Skeletal muscle tissue (tissue), 4 donors: ENCODE data around the gene TELO2. TPM values are rescaled to one million over a fixed set of nuclear protein-coding genes. Genes with fewer than 3 reads are reported as not detected.

Source experiments
- H3K27ac ChIP-seq: one replicate; pipeline ENCODE4 v1.7.0; 2013; ENCODE audit warnings: mild to moderate bottlenecking, low read depth, low read length, inconsistent platforms
- H3K27me3 ChIP-seq, 3 donors: one replicate each; pipeline ENCODE4 v1.7.0; 2013; ENCODE audit warnings: low read length in 3 of 3; ENCODE audit not compliant: control insufficient read depth in 3 of 3, insufficient read depth in 3 of 3
- H3K36me3 ChIP-seq, 3 donors: one replicate each; pipeline ENCODE4 v1.7.0; 2013; ENCODE audit warnings: low read length in 3 of 3; ENCODE audit not compliant: control insufficient read depth in 3 of 3, insufficient read depth in 3 of 3
- H3K4me1 ChIP-seq, 3 donors: one replicate each; pipeline ENCODE4 v1.7.0; 2013; ENCODE audit warnings: low read length in 3 of 3, mild to moderate bottlenecking in 3 of 3; ENCODE audit not compliant: control insufficient read depth in 3 of 3, insufficient read depth in 3 of 3
- H3K4me3 ChIP-seq, 3 donors: one replicate each; pipeline ENCODE4 v1.7.0; 2013; ENCODE audit warnings: low read length in 3 of 3
- H3K9ac ChIP-seq, 3 donors: one replicate each; pipeline ENCODE4 v1.7.0; 2013; ENCODE audit warnings: low read length in 3 of 3, mild to moderate bottlenecking in 3 of 3, moderate library complexity in 2 of 3, low read depth in 1 of 3
- H3K9me3 ChIP-seq, 3 donors: one replicate each; pipeline ENCODE4 v1.7.0; 2013; ENCODE audit warnings: low read length in 3 of 3; ENCODE audit not compliant: control insufficient read depth in 3 of 3
- total RNA-seq: library from RNA; depleted of rRNA; stranded (reverse); fragments of >200 nt; gene quantifications from one replicate; pipeline ENCODE4 v1.2.3, GENCODE V29; 2014
- donor health status: Osteomylitis.

Gene TELO2
- total RNA-seq, 1 donor from 2014 or later, result 11.0 TPM

DNA sequence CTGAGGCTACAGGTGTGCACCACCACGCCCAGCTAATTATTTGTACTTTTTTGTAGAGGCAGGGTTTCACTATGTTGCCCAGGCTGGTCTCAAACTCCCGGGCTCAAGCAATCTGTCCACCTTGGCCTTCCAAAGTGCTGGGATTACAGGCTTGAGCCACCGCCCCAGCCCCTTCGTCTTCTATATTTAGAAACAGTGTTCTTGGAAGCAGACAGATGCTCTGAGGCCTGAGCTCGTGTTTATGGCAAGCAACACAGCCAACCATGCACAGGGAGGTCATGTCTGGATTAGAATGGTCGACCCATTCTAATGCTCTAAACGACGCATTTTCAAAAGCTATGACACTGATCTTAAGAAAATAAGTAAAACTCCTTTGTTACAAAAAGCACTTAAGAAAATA, 56.9 kb downstream of the TELO2 start:
- H3K27ac ChIP-seq, result peak overlapping the region; percentile 30
- peak overlapping the region in 1 of 3 donors; percentile 49 for H3K4me3 ChIP-seq
- no peaks in the 10 kb centered on the region for H3K27me3 ChIP-seq
- H3K9me3 ChIP-seq, result no peaks in the 10 kb centered on the region
- peak overlapping the region in 1 of 3 donors; percentile 57 for H3K9ac ChIP-seq
- peaks cover 51 to 61% (median 59%) of the 10 kb centered on the region in 3 donors for H3K4me1 ChIP-seq
- peaks cover 10 to 14% (median 12%) of the 10 kb centered on the region in 3 donors for H3K36me3 ChIP-seq

DNA sequence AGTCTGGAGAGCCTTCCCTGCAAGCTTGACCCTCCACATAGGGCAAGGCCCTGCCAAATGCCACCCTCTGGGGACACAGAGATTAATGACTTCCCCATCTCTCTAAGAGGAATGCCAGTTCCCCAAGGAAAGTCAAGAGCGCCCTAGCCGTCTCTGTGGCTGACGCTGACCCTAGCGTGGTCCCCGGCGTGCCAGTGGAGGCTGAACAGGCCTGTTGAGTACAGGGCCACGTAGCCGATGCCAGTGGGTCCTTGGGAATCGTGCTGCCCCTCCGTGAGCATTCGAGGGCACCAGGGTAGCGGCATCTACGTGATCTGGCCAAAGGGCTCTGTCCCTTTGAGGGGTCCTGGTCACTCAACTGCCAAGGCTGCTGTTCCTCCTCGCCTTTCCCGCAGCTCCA, 57.5 kb downstream of the TELO2 start:
- H3K4me3 ChIP-seq, result peak overlapping the region in 1 of 3 donors; percentile 49
- H3K4me1 ChIP-seq, result peaks cover 44 to 54% (median 52%) of the 10 kb centered on the region in 3 donors
- peak overlapping the region in 2 of 3 donors; percentile 20 to 57 for H3K9ac ChIP-seq
- peak overlapping the region; percentile 30 for H3K27ac ChIP-seq
- peaks cover 11 to 17% (median 16%) of the 10 kb centered on the region in 3 donors for H3K36me3 ChIP-seq
- H3K27me3 ChIP-seq, result no peaks in the 10 kb centered on the region
- H3K9me3 ChIP-seq, result no peaks in the 10 kb centered on the region

DNA sequence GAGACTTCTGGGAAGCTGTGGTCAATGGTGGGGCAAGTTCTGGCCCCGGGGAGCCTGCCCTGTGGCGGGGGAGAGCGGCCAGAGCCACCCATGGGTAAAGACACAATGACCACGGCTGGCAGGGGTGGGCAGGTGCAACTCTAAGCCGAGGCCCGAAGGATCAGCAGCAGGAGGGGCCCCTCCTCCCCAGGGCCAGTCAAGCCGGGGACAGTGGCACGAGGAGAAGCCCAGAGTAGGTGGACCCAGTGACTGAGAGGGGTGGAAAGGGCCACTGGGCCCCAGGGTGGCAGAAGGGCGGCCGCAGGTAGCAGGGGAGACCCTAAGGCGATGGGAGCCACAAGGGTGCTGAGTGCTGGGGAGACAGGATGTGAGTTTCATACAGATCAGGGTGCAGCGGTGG, 58.0 kb downstream of the TELO2 start:
- Histone ChIP-seq H3K4me1 (peaks cover 40 to 50% (median 49%) of the 10 kb centered on the region in 3 donors), H3K27me3 (no peaks in the 10 kb centered on the region), H3K4me3 (no peak overlapping the region), H3K36me3 (peaks cover 11 to 17% (median 16%) of the 10 kb centered on the region in 3 donors), H3K9me3 (no peaks in the 10 kb centered on the region), H3K9ac (no peak overlapping the region), H3K27ac (no peak overlapping the region)

DNA sequence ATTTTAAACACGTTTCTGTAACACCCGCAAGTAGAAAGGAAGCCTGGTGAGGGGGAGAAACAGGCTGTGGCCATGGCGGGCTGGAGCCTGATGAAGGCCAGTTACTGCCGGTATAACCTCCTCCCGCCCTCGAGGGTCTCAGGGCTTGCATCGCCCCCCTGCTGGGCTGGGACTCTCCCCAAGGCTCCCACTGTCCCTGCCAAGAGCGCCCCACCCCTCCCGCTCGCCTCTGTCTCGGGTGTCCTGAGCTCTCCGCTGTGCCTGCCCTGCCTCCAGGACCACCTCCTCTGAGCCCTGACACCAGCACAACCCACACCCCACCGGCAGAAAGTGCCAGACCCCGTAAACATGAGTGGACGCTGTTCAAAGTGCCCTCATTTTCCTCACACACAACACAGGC, 59.0 kb downstream of the TELO2 start:
- Histone ChIP-seq H3K4me3 (no peak overlapping the region), H3K36me3 (peaks cover 14 to 20% (median 19%) of the 10 kb centered on the region in 3 donors), H3K27me3 (no peaks in the 10 kb centered on the region), H3K9me3 (no peaks in the 10 kb centered on the region), H3K27ac (no peak overlapping the region), H3K4me1 (peaks cover 33 to 43% (median 41%) of the 10 kb centered on the region in 3 donors), H3K9ac (no peak overlapping the region)

DNA sequence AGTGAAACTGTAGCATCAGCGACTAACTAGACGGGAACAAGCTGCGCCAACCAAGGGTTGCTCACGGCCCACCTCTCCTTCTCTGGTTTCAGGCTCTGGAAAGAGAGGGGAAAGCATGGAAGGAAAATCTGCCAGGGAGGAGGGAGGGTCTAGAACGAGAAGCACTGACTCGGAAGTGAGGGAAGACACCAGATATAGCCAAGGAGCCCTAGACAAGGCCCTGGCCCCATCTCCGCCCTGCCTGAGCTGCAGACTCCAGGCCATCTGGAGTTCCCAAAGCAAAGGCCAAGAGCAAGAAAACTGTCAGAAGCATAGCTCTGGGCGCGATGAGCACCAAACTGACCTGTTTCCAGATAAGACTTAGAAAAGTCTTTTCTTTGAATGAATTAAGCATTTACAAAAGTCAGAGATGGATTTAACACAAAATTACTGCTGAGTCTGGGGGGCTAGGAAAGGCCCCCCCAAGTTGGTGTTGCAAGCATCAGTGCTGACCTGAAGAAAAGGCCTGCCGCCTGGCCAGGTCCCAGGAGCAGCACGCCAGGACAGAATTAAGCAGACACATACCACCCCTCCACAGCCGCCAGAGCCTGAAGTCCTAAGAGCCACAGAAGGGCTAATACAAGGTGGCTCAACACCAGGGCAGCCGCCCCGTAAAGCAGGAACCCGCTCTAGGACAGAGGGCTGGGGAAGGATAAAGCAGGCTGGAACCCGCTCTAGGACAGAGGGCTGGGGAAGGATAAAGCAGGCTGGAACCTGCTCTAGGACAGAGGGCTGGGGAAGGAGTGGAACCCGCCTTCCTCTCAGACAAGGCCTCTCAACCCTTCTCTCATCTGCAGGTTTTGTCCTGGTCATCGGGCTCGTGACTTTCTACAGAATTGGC, 61.0 kb downstream of the TELO2 start:
- H3K27ac ChIP-seq, result no peak overlapping the region
- H3K4me1 ChIP-seq, result peaks cover 17 to 26% (median 26%) of the 10 kb centered on the region in 3 donors
- H3K36me3 ChIP-seq, result peaks cover 14 to 32% (median 31%) of the 10 kb centered on the region in 3 donors

DNA sequence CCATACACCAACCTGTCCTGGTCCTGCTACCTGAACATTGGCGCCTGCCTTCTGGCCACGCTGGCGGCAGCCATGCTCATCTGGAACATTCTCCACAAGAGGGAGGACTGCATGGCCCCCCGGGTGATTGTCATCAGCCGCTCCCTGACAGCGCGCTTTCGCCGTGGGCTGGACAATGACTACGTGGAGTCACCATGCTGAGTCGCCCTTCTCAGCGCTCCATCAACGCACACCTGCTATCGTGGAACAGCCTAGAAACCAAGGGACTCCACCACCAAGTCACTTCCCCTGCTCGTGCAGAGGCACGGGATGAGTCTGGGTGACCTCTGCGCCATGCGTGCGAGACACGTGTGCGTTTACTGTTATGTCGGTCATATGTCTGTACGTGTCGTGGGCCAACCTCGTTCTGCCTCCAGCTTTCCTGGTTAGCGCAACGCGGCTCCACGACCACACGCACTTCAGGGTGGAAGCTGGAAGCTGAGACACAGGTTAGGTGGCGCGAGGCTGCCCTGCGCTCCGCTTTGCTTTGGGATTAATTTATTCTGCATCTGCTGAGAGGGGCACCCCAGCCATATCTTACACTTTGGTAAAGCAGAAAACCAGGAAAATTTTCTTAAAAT, 61.8 kb downstream of the TELO2 start:
- peaks cover 22 to 39% (median 37%) of the 10 kb centered on the region in 3 donors for H3K36me3 ChIP-seq
- no peak overlapping the region for H3K4me3 ChIP-seq
- no peaks in the 10 kb centered on the region for H3K27me3 ChIP-seq
- no peak overlapping the region for H3K9ac ChIP-seq
- H3K9me3 ChIP-seq, result no peaks in the 10 kb centered on the region
- no peak overlapping the region for H3K27ac ChIP-seq
- peaks cover 10 to 20% (median 19%) of the 10 kb centered on the region in 3 donors for H3K4me1 ChIP-seq

More for the DNA sequence above, 61.0 kb downstream of the TELO2 start:
- H3K4me3 ChIP-seq, result no peak overlapping the region
- H3K9ac ChIP-seq, result no peak overlapping the region
- H3K9me3 ChIP-seq, result no peaks in the 10 kb centered on the region
- no peaks in the 10 kb centered on the region for H3K27me3 ChIP-seq

DNA sequence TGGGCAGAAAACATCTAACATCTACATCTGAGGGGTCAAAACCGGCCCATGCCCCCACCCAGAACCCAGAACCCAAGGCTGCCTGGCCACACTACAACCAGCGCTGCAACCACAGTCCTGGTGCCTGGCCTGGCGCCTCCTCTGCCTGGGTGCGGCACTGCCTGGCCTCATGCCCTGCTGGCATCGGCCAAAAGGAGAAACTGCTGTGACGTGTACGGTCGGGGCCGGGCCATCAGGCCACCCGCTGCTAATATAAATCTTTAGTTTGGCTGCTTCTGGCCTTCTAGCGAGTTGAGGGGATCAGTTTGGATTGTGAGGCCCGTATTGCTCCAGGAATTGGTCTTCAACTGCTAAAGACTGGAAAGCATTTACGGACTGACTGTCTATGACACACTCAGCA, 63.1 kb downstream of the TELO2 start:
- Histone ChIP-seq H3K9me3 (no peaks in the 10 kb centered on the region), H3K27me3 (no peaks in the 10 kb centered on the region), H3K27ac (no peak overlapping the region), H3K9ac (peak overlapping the region in 1 of 3 donors; percentile 16), H3K36me3 (peaks cover 31 to 49% (median 43%) of the 10 kb centered on the region in 3 donors), H3K4me1 (peaks cover 0 to 9% (median 7%) of the 10 kb centered on the region in 3 donors), H3K4me3 (peak overlapping the region in 2 of 3 donors; percentile 22 to 30)

DNA sequence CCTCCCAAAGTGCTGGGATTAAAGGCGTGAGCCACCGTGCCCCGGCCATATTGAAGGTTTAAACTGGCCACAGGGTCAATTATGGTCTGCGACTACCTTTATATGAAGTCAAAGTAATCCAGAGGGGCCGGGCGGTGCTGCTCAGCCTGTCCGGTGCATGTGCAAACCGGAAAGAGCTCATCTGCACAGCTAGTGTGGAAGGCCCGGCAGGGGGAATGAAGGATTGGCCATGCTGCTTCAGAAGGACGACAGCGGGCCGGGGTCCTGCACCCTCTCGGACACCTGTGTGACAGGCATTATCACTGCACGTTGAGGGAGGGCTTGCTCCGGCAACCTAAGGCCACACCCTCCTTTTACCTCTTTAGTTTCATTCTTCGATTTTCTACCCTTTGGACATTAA, 63.9 kb downstream of the TELO2 start:
- Histone ChIP-seq H3K27me3 (no peaks in the 10 kb centered on the region), H3K36me3 (peaks cover 38 to 55% (median 48%) of the 10 kb centered on the region in 3 donors), H3K9ac (no peak overlapping the region), H3K27ac (no peak overlapping the region), H3K9me3 (no peaks in the 10 kb centered on the region), H3K4me3 (no peak overlapping the region), H3K4me1 (peaks cover 0 to 9% (median 3%) of the 10 kb centered on the region in 3 donors)

DNA sequence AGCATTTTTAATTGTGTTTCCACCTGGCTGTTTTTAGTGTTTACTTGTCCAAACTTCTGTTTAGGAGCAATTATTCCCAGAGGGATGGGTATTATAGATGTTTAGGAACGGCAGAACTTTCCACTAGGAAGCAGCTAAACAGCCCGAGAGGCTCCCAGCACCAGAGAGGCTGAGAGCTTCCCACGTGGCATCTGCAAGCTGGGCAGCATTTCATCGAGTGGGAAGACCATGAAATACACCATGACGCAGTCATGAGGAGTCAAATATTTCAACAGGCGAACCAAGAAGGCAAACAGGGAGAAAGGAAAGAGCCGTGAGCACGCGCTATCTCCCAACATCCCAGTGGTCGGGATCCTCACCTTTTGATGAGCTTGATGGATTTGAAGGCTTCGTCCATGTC, 64.4 kb downstream of the TELO2 start:
- Histone ChIP-seq H3K27me3 (no peaks in the 10 kb centered on the region), H3K27ac (no peak overlapping the region), H3K9me3 (no peaks in the 10 kb centered on the region), H3K36me3 (peaks cover 40 to 54% (median 50%) of the 10 kb centered on the region in 3 donors), H3K4me3 (no peak overlapping the region), H3K4me1 (peaks cover 0 to 9% (median 3%) of the 10 kb centered on the region in 3 donors), H3K9ac (no peak overlapping the region)
